ENCODE results near the gene LRP2BP.

The LRP2BP gene

DNA sequence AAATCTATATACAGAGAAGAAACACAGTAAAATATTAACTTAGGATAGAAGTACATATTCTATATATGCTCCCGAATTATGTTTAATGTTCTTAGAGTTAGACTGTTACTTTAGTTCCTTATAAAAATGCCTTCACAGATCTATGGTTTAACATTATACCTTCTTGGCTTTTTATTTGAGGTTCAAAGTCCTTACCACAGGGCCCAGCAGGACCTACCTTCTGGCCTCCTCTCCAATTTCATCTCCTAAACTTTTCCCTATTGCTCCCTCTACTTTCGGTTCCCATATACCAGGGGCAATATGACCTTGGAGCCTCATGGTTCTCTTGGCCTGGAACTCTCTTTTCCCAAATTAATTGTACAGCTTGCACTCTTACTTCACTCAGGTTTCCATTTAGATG is 12.7 kb upstream of the LRP2BP start:
- DNase-seq, result no peak
- no peak for TF ChIP-seq POLR2A (IDR thresholded peaks at IDR 0.05; ENCODE audit: low read length)

DNA sequence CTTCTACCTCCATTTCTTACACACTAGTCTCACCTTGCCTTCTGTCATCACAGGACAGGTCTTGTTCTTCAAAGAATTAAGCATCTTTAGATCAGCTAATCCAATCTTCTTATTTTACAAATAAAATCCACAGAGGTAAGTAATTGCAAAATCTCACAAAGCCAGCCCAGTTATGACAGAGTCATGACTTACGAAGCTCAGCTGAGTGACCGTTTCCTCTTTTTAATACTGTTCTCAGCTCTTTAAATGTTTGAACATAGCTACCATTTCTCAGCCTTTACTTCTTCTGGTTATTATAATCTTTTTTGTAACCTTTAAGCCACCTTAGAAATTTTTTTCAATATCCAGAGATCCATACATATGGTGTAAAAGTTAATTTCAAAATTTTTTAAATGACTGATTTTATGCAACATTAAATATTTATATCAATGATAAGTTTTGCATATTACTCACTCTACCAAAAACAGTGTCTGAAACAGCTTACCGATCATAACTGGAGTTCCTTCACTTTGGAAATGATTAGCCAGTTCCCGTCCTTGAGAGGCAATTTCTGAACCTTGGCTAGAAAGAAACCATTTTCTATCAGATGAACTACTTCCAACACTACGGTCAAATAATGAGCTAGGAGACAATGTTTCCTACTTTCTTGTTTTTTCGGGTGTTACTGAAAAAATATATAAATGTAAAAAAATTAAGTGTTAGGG is 9.7 kb upstream of the LRP2BP start:
- DNase-seq, result no peak
- no peak for TF ChIP-seq GATA1 (IDR thresholded peaks at IDR 0.05; ENCODE audit: low read depth, low read length)
- TF ChIP-seq POLR2A (IDR thresholded peaks at IDR 0.05; ENCODE audit: low read length), result no peak

GRCh38 chr4:185404031-185404430 is 8.3 kb upstream of the LRP2BP start:
- TF ChIP-seq POLR2A (IDR thresholded peaks at IDR 0.05; ENCODE audit: low read length) (no peak), GATA1 (IDR thresholded peaks at IDR 0.05; ENCODE audit: low read depth, low read length) (no peak)
- DNase-seq, result no peak

- no peak for DNase-seq
- TF ChIP-seq GATA1 (IDR thresholded peaks at IDR 0.05; ENCODE audit: low read depth, low read length) (no peak), POLR2A (IDR thresholded peaks at IDR 0.05; ENCODE audit: low read length) (no peak)
These were observed 3.7 kb upstream of the LRP2BP start for GRCh38 chr4:185399466-185399865.

DNA sequence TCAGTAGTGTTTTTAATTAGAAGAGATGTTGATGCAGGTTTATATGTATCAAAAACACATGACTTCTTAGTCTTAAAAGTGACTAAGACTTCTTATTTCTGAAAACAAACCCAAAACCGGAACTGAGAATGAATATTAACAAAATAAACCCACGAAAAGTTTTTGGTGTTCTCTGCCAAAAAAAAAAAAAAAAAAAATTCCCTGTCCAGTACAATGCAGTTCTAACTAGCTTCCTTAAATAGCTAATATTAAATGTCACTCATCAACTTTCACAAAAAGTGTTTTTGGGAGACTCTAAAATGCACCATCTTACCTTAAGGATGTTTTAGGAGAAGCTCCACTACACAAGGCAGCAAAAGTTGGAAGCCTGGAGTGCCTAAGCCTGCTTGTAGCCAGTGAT is 2.9 kb upstream of the LRP2BP start:
- TF ChIP-seq POLR2A (IDR thresholded peaks at IDR 0.05; ENCODE audit: low read length) (no peak), GATA1 (IDR thresholded peaks at IDR 0.05; ENCODE audit: low read depth, low read length) (no peak)
- no peak for DNase-seq

DNA sequence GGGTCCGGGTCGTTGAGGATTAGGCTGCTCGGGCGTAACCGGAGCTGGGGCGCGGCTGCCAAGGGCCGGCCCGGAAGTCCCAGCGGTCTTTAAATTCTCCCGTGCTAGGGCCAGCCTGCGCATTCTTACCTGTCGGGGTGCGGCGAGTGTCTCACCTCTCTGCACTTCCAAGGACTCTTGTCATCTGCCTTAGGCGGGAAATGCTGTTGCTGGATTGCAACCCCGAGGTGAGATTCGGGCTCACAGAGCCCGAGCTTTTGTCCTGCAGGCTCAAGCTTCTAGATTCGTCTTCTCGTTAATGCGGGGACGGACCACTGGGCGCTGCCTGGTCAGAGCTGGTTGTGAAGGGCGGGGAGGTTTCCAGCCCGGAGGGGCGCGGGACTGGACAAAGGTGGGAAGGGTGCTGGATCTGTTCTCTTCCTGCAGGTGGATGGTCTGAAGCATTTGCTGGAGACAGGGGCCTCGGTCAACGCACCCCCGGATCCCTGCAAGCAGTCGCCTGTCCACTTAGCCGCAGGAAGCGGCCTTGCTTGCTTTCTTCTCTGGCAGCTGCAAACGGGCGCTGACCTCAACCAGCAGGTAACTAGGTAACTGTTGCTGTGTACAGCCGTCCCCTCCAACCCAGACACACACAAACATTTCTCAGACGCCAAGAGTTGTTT is 1.1 kb upstream of the LRP2BP start, which contains the start of gene ANKRD37:
ANKRD37 (plus strand) TSS at position 118 of the 662 bp plus-strand sequence; CDS start at position 201, 83 bp downstream.
- peak in 1 of 2 experiments; percentile 48 for DNase-seq

GRCh38 chr4:185395956-185396723 is 416 bp upstream of the LRP2BP start:
- TF ChIP-seq GATA1 (IDR thresholded peaks at IDR 0.05; ENCODE audit: low read depth, low read length) (no peak), POLR2A (IDR thresholded peaks at IDR 0.05; ENCODE audit: low read length) (peak; percentile 86)
- DNase-seq, result peak; percentile 96 to 97

More for the DNA sequence above, 1.1 kb upstream of the LRP2BP start, which contains the start of gene ANKRD37:
- TF ChIP-seq POLR2A (IDR thresholded peaks at IDR 0.05; ENCODE audit: low read length) (no peak), GATA1 (IDR thresholded peaks at IDR 0.05; ENCODE audit: low read depth, low read length) (no peak)

- TF ChIP-seq GATA1 (IDR thresholded peaks at IDR 0.05; ENCODE audit: low read depth, low read length) (no peak), POLR2A (IDR thresholded peaks at IDR 0.05; ENCODE audit: low read length) (no peak)
- DNase-seq, result no peak
These were observed 1.0 kb downstream of the LRP2BP start for GRCh38 chr4:185394568-185395237.

- TF ChIP-seq POLR2A (IDR thresholded peaks at IDR 0.05; ENCODE audit: low read length) (no peak), GATA1 (IDR thresholded peaks at IDR 0.05; ENCODE audit: low read depth, low read length) (no peak)
- no peak for DNase-seq
These were observed 3.6 kb downstream of the LRP2BP start for GRCh38 chr4:185392156-185392555.

GRCh38 chr4:185390941-185391340 is 4.8 kb downstream of the LRP2BP start:
- TF ChIP-seq POLR2A (IDR thresholded peaks at IDR 0.05; ENCODE audit: low read length), result no peak
- TF ChIP-seq GATA1 (IDR thresholded peaks at IDR 0.05; ENCODE audit: low read depth, low read length), result no peak
- DNase-seq, result no peak

- no peak for DNase-seq
- no peak for TF ChIP-seq GATA1 (IDR thresholded peaks at IDR 0.05; ENCODE audit: low read depth, low read length)
- no peak for TF ChIP-seq POLR2A (IDR thresholded peaks at IDR 0.05; ENCODE audit: low read length)
These were observed 7.8 kb downstream of the LRP2BP start for GRCh38 chr4:185387957-185388356.

- TF ChIP-seq GATA1 (IDR thresholded peaks at IDR 0.05; ENCODE audit: low read depth, low read length) (no peak), POLR2A (IDR thresholded peaks at IDR 0.05; ENCODE audit: low read length) (no peak)
- no peak for DNase-seq
These were observed 10.8 kb downstream of the LRP2BP start for GRCh38 chr4:185384930-185385331.

DNA sequence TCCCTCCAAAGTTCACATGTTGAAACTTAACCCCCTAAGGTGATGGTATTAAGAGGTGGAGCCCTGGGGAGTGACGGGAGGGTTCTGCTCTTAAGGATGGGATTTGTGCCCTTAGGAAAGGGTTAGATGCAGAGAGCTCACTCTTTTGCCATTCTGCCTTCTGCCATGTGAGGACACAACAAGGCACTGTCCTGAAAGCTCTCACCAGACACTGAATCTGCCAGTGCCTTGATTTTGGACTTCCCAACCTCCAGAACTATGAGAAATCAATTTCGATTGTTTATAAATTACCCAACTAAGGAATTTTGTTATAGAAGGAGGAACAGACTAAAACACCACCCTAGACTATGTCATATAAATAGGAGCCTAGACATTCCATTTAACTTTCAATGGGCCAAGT is 11.7 kb downstream of the LRP2BP start:
- no peak for DNase-seq
- TF ChIP-seq POLR2A (IDR thresholded peaks at IDR 0.05; ENCODE audit: low read length) (no peak), GATA1 (IDR thresholded peaks at IDR 0.05; ENCODE audit: low read depth, low read length) (no peak)

- no peak for TF ChIP-seq POLR2A (IDR thresholded peaks at IDR 0.05; ENCODE audit: low read length)
- no peak for TF ChIP-seq GATA1 (IDR thresholded peaks at IDR 0.05; ENCODE audit: low read depth, low read length)
- DNase-seq, result no peak
These were observed 12.3 kb downstream of the LRP2BP start for GRCh38 chr4:185383451-185383850.

All from erythroblast (primary cell).